Panc1 (cell line): ENCODE results near the gene TYW3. TPM values are rescaled to one million over a fixed set of nuclear protein-coding genes. Genes with fewer than 3 reads are reported as not detected.

Experiments used
- ATAC-seq: fragments of 200-7000 bp; cut with Tn5 transposase; 2 replicates; pipeline ENCODE4 v1.9.1; 2020; ENCODE audit warnings: mild to moderate bottlenecking, moderate library complexity
- BruUV-seq: library from RNA; stranded (reverse); fragments of 400-500 nt; replicated peaks from 2 replicates; lab custom pipeline; 2021; lab: Mats Ljungman, UMichigan
- CTCF ChIA-PET: fragments of 300-600 bp; sonication (Branson Sonifier 250); formaldehyde crosslinking; loops from one replicate; lab custom pipeline; 2022; ENCODE audit warnings: antibody characterized with exemption; lab: Charles Lee
- POLR2A ChIA-PET: fragments of 300-600 bp; sonication (Branson Sonifier 250); formaldehyde crosslinking; loops from one replicate; lab custom pipeline; 2022; ENCODE audit warnings: antibody characterized with exemption; lab: Charles Lee
- DNase-seq: peaks from one replicate; pipeline ENCODE4 v3.0.0-alpha.2; 2010; ENCODE audit warnings: low read depth, low spot score
- H3K27ac ChIP-seq: 2 replicates; pipeline ENCODE4 v1.5.1; 2011; ENCODE audit warnings: mild to moderate bottlenecking, low read length, inconsistent platforms
- H3K27me3 ChIP-seq: fragments of 200-500 bp; sonication (Bioruptor generic); 2 replicates; pipeline ENCODE4 v1.6.0; 2014; ENCODE audit warnings: low read length, inconsistent platforms; ENCODE audit not compliant: control insufficient read depth, insufficient read depth
- H3K36me3 ChIP-seq: fragments of 200-500 bp; sonication (Bioruptor generic); 2 replicates; pipeline ENCODE4 v1.5.1; 2014; ENCODE audit warnings: inconsistent platforms, mild to moderate bottlenecking, low read length, moderate library complexity; ENCODE audit not compliant: control insufficient read depth, insufficient read depth
- H3K4me1 ChIP-seq: 2 replicates; pipeline ENCODE4 v1.5.1; 2011; ENCODE audit warnings: inconsistent platforms, mild to moderate bottlenecking, low read length, moderate library complexity; ENCODE audit not compliant: control insufficient read depth, insufficient read depth
- H3K4me3 ChIP-seq, 2 experiments: 2 replicates each; pipeline ENCODE4 v1.5.1; 2011 to 2012; ENCODE audit warnings: low read depth in 2 of 2, low read length in 2 of 2, mild to moderate bottlenecking in 2 of 2, inconsistent platforms in 1 of 2, moderate library complexity in 1 of 2
- H3K9me3 ChIP-seq: fragments of 200-500 bp; sonication (Bioruptor generic); 2 replicates; pipeline ENCODE4 v1.5.1; 2014; ENCODE audit warnings: low read depth, mild to moderate bottlenecking, inconsistent platforms, low read length, moderate library complexity; ENCODE audit not compliant: control insufficient read depth, insufficient read depth
- POLR2AphosphoS5 ChIP-seq: IDR thresholded peaks from 2 replicates; pipeline ENCODE4 v1.6.1; 2012; ENCODE audit warnings: mild to moderate bottlenecking, low read depth, low read length, moderate library complexity
- SIN3A ChIP-seq: IDR thresholded peaks from 2 replicates; pipeline ENCODE4 v1.6.1; 2012; ENCODE audit warnings: low read depth, mild to moderate bottlenecking, low read length, moderate library complexity, borderline replicate concordance; ENCODE audit not compliant: insufficient read depth
- TCF7L2 ChIP-seq: IDR thresholded peaks from 2 replicates; pipeline ENCODE4 v1.6.1; 2011; ENCODE audit warnings: mild to moderate bottlenecking, low read depth, low read length, inconsistent platforms
- in situ Hi-C: cut with HindIII; loops from 2 replicates; pipeline ENCODE4 v1.10.0; 2016; ENCODE audit warnings: low sequenced_read_pairs, low pct_unique_long_range_greater_than_20kb
- intact Hi-C: fragments of 100-400 bp; cut with micrococcal nuclease; formaldehyde crosslinking; loops from one replicate; pipeline ENCODE4 v1.10.0; 2022; ENCODE audit not compliant: unreplicated experiment
- total RNA-seq: library from RNA; stranded (reverse); gene quantifications from one replicate; pipeline ENCODE4 v1.2.1, GENCODE V29; 2021; ENCODE audit not compliant: unreplicated experiment
- TF ChIP-seq, protein P1 (sequence below): fragments of 450-650 bp; IDR thresholded peaks from 2 replicates; pipeline ENCODE4 v1.5.1; 2017; ENCODE audit warnings: mild to moderate bottlenecking
- TF ChIP-seq, protein P2 (sequence below), 2 experiments: IDR thresholded peaks; 2 replicates each; pipeline ENCODE4 v1.6.1; 2011 to 2012; ENCODE audit warnings: low read depth in 2 of 2, control low read depth in 1 of 2, low read length in 1 of 2, mild to moderate bottlenecking in 1 of 2, moderate library complexity in 1 of 2; ENCODE audit not compliant: insufficient read depth in 1 of 2

Gene TYW3
- total RNA-seq, 1 experiment from 2014 or later, result 20.0 TPM

DNA sequence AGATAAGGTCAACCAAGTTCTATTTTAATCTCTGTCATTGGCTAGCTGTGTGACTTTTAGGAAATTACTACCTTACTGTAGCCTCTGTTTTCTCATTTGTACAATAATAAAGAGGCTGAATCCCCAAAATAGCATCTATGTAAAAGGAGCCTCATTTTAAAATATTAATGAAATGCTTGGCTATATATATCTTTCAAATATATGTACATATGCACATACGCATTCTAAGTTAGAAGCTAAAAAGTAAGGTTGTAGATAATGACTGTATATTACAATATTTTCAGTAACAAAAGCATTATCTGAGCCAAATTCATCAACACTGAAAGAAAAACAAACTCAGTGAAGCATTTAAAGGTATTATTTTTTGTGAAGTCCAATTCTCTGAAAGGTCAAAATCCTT lies 44.6 kb downstream of the TYW3 start:
- Histone ChIP-seq H3K27me3 (peaks cover 7% of the 10 kb centered on the region), H3K36me3 (no peaks in the 10 kb centered on the region), H3K9me3 (no peaks in the 10 kb centered on the region), H3K4me3 (no peak overlapping the region), H3K4me1 (no peaks in the 10 kb centered on the region), H3K27ac (no peak overlapping the region)
- intact Hi-C loops, result loop anchor here (10.0 kb wide), 1 partner anchor 317 kb away; no protein-coding TSS in a partner anchor
- no TSS peak for BruUV-seq
- TF ChIP-seq TCF7L2, result no peak
- TF ChIP-seq, protein P1, sequence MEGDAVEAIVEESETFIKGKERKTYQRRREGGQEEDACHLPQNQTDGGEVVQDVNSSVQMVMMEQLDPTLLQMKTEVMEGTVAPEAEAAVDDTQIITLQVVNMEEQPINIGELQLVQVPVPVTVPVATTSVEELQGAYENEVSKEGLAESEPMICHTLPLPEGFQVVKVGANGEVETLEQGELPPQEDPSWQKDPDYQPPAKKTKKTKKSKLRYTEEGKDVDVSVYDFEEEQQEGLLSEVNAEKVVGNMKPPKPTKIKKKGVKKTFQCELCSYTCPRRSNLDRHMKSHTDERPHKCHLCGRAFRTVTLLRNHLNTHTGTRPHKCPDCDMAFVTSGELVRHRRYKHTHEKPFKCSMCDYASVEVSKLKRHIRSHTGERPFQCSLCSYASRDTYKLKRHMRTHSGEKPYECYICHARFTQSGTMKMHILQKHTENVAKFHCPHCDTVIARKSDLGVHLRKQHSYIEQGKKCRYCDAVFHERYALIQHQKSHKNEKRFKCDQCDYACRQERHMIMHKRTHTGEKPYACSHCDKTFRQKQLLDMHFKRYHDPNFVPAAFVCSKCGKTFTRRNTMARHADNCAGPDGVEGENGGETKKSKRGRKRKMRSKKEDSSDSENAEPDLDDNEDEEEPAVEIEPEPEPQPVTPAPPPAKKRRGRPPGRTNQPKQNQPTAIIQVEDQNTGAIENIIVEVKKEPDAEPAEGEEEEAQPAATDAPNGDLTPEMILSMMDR, result no peak
- TF ChIP-seq SIN3A, result no peak
- no peak for TF ChIP-seq POLR2AphosphoS5
- TF ChIP-seq, protein P2, sequence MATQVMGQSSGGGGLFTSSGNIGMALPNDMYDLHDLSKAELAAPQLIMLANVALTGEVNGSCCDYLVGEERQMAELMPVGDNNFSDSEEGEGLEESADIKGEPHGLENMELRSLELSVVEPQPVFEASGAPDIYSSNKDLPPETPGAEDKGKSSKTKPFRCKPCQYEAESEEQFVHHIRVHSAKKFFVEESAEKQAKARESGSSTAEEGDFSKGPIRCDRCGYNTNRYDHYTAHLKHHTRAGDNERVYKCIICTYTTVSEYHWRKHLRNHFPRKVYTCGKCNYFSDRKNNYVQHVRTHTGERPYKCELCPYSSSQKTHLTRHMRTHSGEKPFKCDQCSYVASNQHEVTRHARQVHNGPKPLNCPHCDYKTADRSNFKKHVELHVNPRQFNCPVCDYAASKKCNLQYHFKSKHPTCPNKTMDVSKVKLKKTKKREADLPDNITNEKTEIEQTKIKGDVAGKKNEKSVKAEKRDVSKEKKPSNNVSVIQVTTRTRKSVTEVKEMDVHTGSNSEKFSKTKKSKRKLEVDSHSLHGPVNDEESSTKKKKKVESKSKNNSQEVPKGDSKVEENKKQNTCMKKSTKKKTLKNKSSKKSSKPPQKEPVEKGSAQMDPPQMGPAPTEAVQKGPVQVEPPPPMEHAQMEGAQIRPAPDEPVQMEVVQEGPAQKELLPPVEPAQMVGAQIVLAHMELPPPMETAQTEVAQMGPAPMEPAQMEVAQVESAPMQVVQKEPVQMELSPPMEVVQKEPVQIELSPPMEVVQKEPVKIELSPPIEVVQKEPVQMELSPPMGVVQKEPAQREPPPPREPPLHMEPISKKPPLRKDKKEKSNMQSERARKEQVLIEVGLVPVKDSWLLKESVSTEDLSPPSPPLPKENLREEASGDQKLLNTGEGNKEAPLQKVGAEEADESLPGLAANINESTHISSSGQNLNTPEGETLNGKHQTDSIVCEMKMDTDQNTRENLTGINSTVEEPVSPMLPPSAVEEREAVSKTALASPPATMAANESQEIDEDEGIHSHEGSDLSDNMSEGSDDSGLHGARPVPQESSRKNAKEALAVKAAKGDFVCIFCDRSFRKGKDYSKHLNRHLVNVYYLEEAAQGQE (IDR thresholded peaks at IDR 0.05; ENCODE audit: insufficient read depth in 1 of 2, low read depth in 2 of 2, low read length in 1 of 2), result no peak
- ChIA-PET CTCF (no interaction called here), POLR2A (no interaction called here)
- in situ Hi-C loops, result loop anchor here (25.0 kb wide), 1 partner anchor 410 kb away; no protein-coding TSS in a partner anchor
- no peak for ATAC-seq
- DNase-seq, result no peak

DNA sequence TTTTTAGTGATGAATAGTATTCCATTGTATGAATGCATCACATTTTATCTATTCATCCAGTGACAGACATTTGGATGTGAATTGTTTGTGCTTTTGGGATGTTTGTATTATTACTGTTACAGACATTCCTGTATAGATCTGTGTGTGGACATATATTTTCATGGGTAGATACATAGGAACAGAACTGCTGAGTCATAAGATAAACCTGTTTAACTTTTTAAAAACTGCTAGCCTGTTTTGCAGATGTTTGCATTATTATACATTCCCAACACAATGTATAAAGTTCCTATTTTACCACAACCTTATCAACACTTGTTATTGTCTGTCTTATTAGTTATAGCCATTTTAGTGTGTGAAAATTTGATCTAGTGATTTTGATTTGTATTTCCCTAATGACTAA lies 46.8 kb downstream of the TYW3 start:
- CTCF ChIA-PET, result no interaction called here
- no TSS peak for BruUV-seq

More for the DNA sequence above, 46.8 kb downstream of the TYW3 start:
- Histone ChIP-seq H3K9me3 (no peaks in the 10 kb centered on the region), H3K27ac (no peak overlapping the region), H3K27me3 (peaks cover 7% of the 10 kb centered on the region), H3K36me3 (no peaks in the 10 kb centered on the region), H3K4me3 (no peak overlapping the region), H3K4me1 (no peaks in the 10 kb centered on the region)
- ATAC-seq (no peak), DNase-seq (no peak)
- TF ChIP-seq SIN3A (no peak), POLR2AphosphoS5 (no peak), TCF7L2 (no peak)
- TF ChIP-seq, protein P1, result no peak
- TF ChIP-seq, protein P2 (IDR thresholded peaks at IDR 0.05; ENCODE audit: insufficient read depth in 1 of 2, low read depth in 2 of 2, low read length in 1 of 2), result no peak
- POLR2A ChIA-PET, result no interaction called here
- intact Hi-C loops (loop anchor here (10.0 kb wide), 1 partner anchor 315 kb away; no protein-coding TSS in a partner anchor), in situ Hi-C loops (loop anchor here (25.0 kb wide), 1 partner anchor 408 kb away; no protein-coding TSS in a partner anchor)
